HepG2 (cell line): ENCODE measurements around the gene FOSB.

Experiments used
- GTF2F1 ChIP-seq: fragments of 150-350 bp; IDR thresholded peaks from 2 replicates; pipeline ENCODE4 v1.6.1; 2014; ENCODE audit warnings: low read length
- MED8 ChIP-seq: sonication (generic); formaldehyde crosslinking; IDR thresholded peaks from 2 replicates; pipeline ENCODE4 v1.8.1; 2023; ENCODE audit warnings: mild to moderate bottlenecking, missing genetic modification reagents; ENCODE audit not compliant: insufficient replicate concordance
- ZFP36 ChIP-seq: fragments of 150-350 bp; IDR thresholded peaks from 2 replicates; pipeline ENCODE4 v1.6.1; 2018; ENCODE audit warnings: borderline replicate concordance, low read length, low read depth; ENCODE audit not compliant: partially characterized antibody

DNA sequence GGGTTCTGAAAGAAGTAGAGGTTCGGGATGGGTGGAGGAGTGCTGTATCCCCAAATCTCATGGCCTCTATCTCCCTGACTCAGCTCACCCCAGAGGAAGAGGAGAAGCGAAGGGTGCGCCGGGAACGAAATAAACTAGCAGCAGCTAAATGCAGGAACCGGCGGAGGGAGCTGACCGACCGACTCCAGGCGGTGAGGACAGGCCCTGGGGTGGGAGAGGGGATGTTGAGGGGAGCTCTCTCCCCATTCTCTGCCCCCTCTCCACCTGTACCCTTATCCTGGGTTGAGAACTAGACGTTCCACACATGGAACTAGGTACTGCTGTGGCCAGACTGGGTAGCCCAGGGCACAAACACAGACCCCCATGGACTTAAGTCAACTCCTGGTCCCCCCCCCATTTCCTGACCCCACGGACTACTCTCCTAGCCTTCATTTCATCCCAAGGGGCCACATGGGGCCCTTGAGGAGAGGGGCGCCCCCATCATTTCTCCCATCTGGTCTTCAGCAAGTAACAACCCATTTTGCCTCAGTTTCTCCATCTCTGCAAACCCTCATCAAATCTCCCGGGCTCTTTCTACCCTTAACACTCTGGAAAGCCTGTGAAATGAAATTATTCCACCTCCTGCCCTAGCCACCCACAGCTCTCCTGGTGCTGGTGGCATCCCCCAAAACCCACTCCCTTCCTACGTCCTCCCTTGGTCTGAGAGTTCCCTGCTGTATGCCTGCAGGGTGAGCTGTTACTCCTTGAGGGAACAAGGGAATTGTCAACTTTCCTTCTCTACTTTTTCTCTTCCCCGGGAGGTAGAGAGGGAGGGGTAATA lies 3.5 kb downstream of the FOSB start:
- TF ChIP-seq GTF2F1 (no peak), MED8 (CRISPR knock-in tag) (no peak), ZFP36 (no peak)
